ENCODE measurements around the gene AQP12B.
"Not testable (repeated sequence)": the region's sequence is repeated elsewhere in the genome, so short reads cannot be mapped to it uniquely, and the experiment has no call there.

The AQP12B gene

DNA sequence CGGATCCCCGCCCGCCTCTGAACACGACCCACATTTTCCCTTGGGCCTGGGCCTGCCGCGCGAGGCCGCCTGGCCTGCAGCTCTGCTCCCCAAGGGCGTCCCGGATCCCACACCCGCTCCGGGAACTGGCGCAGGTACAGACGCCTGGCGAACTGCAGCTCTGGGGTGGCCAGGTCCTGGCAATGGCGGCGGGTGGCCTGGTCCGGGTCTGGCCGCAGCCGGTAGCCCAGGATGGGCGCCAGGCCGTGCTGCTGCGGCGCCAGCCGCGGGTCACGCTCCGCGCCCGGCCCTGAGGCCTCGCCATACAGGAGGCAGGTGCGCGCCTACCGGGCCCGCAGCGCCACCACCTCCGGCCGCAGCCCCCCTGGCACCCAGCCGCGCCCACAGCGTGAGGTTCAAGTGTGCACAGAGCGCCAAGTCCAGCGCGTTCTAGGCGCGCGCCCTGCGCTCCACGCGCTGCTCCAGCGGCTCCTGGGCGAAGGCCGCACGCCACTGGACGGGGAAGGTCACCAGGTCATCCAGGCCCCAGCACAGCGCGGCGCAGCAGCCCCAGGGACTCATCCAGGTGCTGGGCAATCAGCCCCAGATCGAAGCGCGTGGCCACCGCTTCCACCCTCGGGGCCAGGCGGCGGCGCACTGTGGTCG, 18.5 kb upstream of the AQP12B start:
- DNase-seq, result no peak

DNA sequence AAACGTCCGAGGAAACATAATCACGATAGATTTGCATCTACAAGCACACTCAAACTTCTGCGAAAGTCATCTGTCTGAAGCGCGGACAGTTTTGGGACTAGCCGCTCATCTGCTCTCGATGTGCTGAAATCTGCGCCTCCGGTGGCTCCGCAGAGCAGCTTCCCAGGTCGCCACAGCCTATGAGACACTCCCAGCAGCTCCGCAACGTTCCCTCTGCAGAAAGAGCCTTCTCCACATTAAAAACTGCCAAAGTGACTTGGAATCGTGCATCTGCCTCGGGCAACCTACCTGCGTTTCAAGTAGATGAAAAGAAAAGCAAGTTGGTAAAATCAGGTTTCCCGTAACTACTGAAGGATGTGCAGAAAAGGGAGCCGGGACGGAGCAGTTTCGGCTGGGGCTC, 17.9 kb upstream of the AQP12B start:
- DNase-seq, result not testable (repeated sequence)

DNA sequence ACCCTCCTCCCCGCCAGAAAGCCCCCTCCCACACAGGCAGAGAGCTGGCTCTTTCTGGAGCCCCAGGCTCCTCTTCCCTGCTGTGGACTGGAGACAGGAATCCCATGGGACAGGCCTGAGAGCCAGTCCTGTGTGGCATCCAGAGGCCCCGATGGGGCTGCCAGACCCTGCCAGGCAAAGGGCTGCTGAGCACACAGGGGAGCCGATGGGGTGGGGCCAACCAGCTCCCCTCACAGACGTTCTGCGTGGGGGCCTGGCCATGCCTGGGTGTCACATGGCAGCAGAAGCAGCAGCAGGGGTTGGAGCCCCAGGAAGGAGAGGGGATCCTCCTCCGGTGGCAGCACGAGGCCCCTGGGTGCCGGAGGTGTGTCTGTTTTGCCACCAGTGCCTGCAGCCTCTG, 17.1 kb upstream of the AQP12B start:
- not testable (repeated sequence) for DNase-seq

DNA sequence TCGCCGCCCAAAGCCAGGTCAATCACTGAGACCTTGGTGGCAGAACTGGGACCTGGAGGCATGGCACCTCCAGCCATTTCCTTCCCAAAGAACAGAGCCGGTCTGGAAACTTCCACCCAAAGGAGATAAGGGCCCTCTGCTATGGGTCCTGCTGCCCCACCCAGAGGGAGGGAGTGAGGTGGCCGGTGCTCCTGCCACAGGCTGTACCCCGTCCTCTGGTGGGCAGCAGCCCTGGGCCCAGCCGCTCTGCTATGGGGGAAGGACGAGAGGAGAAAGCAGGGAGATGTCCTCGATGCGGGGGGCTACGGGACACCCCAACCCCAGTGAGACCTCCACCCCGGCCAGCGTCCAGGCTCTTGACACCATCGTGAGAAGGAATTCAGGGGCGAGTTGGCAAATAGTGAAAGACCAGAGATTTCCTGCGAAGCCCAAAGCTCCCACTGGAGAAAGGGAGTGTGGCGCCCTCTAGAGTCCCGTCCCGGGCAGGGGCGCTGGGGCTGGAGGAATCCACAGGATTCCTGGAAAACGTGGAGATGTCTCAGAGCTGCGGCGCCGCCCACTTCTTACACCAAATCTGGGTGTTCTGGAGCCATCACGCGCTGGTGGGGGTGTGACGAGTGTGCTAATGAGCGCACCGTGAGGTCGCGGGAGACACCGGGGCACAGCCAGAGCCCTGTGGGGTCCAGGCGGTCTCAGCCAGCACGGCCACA, 16.3 kb upstream of the AQP12B start:
- not testable (repeated sequence) for DNase-seq

DNA sequence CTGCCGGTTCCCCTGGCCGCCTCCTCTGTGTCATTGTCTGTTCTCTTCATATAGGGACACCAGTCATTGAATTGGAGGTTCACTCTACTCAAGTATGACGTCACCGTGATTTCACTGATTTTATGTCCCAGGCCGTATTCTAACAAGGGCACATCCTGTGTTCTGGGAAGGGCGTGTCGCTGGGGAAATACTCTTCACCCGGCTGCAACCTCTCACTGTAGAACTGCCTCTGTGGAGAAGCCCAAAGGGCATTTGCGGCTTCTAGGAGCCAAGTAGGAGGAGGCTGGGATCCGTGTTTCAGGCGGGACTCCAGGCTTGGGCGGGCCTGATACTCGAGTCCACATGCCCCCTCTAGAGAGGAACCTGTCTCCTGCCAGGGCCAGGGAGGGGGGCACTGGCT, 13.8 kb upstream of the AQP12B start:
- DNase-seq, result not testable (repeated sequence)

DNA sequence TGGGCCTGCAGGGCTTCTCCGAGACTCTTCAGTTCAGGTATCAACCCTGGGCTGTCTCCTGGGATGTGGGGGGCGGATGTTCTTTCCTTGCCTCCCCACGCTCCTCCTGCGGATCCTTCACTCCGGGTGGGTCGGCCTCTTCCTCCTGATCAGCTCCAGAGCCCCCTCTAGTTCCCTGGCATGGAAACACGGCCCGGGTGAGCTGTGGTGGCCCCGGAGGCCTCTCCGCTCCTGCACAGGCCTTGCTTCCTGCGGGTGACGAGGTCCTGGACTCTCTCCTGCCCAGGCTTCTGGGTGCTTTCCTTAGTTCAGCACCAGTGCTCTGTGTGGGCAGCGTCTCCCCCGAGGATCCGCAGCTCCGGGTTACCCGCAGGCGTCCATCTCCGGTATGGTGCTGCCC, 12.9 kb upstream of the AQP12B start:
- DNase-seq, result not testable (repeated sequence)

DNA sequence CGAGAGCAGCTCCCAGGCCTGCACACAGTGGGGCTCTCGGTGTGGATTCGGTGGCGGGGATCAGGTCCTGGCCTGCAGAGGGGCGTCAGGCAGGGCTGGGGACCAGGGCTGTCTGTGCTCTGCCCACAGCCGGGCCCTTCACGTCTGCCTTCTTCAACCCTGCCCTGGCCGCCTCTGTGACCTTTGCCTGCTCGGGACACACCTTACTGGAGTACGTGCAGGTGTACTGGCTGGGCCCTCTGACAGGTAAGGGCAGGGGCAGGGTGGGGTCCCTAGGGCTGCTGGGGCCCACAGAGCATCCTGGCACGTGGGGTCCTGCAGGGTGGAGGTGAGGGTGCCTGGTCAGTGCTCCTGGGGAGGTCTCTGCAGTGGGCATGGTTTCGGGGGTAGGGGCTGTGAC, 11.6 kb upstream of the AQP12B start:
- DNase-seq, result not testable (repeated sequence)

DNA sequence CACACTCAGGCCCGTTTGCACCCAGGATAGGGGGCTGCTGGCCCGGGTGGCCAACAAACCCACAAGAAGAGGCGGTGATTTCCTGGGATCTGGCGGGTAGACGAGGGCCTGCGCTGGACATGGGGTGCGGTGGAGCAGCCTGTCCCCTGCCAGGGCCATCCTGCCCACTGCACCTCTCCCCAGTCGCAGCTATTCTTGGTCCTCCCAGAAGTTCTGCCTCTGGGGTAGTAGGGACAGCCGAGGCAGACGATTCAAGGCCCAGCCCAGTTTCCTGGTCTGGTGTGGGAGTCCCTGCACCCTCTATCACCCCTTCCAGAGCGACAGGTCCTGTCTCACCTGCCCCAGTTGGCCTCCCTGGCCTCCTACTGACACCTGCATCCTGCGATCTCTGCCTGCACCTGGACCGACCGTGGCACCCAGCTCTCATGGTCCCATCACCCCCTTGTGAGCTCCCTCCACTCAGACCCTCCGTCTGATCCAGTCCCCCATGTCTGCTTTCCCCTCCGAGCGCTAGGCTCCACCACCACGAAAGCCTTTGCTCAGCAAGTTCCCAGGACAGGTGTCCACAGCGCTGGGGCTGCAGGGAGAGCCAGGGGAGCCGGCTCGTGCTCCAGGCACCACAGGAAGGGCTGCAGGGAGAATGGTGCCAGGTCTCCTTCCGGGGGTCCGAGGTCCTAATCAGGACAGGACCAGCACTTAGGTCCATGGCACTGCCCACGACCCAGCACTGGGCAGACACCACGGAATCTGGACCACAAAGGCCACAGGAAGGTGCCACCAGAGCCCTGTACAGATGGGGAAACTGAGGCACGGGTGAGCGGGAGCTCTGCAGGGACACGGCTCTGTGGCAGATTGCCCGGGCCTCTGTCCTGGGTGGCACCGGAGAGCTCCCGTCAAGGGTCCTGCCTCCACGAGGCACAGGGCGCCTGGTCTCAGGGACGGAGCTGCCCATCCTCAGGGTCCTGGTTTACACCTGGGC, 10.2 kb upstream of the AQP12B start:
- peak in 1 of 2 experiments; percentile 13 for DNase-seq

DNA sequence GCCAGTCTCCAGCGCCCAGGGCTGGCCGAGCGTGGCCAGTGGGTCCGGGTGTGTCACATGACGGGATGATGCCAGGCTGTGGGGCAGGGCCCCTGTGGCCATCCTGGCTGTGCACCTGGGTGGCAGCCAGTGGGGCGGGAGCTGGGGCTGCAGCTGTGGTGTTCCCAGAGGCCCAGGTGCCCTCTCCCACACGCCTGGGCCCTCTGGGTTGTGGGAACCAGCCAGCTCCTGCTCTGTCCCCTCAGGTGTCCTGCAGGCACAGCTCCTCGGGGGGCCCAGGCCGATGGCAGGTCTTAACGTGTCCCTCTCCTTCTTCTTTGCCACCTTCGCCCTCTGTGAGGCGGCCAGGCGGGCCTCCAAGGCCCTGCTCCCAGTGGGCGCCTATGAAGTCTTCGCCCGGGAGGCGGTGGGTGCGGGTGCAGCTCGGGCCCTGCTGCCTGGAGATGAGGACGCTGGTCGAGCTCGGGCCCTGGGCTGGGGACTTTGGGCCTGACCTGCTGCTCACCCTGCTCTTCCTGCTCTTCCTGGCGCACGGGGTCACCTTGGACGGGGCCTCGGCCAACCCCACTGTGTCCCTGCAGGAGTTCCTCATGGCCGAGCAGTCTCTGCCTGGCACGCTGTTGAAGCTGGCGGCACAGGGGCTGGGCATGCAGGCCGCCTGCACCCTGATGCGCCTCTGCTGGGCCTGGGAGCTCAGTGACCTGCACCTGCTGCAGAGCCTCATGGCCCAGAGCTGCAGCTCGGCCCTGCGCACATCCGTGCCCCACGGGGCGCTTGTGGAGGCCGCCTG, 9.1 kb upstream of the AQP12B start, which contains the start of gene AQP12A:
TSS of gene AQP12A (plus strand) at position 236 of the 790 bp plus-strand sequence. CDS start at position 284, 48 bp downstream.
- peak in 1 of 2 experiments; percentile 11 for DNase-seq

DNA sequence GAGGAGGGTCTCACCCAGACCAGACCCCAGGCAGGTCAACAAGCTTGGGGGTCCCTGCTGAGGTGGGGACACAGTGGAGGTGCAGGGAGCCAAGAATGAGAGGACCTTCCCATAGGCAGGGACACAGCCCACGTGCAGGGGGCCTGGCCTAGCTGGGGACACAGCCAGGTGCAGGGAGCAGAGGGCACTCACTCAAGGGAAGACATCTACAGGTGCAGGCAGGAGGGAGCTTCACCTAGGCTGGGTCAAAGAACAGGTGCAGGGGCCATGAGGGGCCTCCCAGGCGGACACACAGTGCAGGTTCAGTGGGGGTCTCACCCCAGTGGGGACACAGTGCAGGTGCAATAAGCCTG, 8.4 kb upstream of the AQP12B start:
- not testable (repeated sequence) for DNase-seq

DNA sequence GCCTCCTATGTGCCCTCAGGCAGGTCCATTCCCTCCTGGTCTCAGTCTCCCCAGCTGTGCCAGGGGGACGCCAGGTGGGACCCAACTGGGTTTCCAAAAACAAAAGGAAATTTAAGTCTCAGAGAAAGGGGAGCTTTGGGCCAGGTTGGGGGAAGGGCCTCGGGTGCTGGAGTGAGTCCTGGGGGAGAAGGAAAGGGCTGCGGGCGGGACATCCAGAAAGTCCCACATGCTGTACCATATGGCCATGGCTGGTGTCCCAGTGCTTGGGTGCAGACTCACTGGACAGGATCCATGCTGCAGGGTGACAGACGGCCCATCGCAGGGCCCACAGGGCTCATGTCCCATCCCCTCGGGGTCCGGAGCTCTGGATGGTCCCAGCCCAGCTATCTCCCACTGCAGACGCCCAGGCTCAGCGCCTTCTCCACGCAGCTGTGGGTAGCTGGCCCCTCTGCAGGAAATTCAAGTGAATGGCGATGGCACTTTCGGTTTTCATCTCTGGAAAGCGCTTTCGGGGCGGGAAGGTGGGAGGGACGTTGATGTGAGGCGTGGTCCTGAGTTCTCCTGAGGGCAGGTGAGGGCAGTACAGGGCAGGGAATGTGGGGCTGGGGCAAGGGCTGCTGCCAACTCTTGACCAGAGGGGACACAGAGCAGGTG, 7.9 kb upstream of the AQP12B start:
- peak in 1 of 2 experiments; percentile 13 for DNase-seq

DNA sequence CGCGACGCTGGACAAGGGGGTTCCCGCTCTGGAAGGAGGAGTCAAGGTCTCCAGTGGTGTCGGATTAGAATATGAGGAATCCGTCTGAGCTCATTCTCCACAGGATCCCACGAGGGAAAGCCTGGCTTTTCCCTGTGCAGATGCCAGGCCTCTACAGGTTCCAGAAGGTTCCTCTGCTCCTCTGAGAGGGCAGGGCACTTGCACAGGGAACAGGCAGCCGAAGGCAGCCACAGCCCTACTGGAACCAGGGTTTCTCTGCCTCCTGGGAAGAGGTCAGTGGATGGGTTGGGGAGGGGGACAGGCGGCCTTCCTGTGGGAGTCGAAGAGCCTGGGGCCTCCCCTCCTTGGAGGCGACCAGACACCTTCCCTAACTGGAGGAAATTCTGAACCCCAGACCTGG, 7.3 kb upstream of the AQP12B start:
- DNase-seq, result peak in 1 of 2 experiments; percentile 11

DNA sequence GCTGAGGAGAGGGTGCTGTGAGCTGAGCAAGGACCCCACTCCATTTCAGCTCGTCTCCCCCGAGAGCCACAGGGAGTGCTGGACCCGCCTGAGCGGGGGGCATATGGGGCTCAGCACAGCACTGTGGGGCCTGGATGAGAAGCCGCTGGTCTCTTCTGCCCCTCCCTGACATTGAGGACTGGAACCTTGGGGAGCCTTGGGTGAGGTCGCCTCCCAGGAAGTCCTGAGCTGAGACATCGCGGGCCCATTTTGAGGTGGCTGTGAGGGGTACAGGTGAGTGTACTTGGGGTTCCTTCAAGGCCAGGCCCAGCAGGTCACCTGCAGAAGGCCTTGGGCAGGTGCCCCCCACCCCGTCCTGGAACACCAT, 5.9 kb upstream of the AQP12B start:
- no peak for DNase-seq

DNA sequence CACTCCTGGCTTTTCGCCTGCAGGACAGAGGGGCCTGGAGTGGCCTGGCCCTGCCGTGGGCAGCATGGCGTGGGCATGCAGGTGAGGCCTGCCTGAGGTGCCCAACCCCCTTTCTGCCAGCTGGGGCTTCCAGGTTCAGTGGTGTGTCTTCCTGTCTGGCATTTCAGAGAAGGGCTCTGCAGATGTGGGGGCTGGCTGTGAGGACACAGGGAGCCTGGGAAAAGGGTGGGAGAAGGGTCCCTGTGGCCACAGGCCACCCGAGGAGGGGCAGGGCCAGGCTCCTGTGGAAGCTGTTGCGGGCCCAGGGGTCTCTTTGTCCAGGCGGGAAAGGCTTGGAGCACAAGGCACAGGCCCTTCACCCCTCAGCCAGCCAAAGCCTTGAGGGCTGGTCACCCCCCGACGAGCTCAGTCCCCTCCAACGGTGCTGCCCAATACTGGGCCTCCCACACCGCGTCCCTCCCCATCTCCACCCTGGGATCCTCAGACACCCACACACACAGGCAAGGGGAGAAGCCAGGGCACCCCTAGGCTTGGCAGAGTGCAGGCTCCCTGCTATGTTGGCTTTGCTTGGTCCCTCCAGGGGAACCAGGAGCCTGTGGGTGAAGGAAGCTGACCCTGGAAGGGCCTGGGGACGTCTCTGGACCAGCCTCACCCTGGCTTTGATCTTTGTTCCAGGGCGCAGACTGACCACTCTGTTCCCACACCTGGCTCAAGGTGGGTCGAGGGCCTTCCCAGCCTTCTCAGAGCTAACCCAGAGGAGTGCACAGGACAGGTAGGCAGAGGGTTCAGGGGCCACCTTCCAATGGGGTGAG, 5.3 kb upstream of the AQP12B start:
- DNase-seq, result no peak

DNA sequence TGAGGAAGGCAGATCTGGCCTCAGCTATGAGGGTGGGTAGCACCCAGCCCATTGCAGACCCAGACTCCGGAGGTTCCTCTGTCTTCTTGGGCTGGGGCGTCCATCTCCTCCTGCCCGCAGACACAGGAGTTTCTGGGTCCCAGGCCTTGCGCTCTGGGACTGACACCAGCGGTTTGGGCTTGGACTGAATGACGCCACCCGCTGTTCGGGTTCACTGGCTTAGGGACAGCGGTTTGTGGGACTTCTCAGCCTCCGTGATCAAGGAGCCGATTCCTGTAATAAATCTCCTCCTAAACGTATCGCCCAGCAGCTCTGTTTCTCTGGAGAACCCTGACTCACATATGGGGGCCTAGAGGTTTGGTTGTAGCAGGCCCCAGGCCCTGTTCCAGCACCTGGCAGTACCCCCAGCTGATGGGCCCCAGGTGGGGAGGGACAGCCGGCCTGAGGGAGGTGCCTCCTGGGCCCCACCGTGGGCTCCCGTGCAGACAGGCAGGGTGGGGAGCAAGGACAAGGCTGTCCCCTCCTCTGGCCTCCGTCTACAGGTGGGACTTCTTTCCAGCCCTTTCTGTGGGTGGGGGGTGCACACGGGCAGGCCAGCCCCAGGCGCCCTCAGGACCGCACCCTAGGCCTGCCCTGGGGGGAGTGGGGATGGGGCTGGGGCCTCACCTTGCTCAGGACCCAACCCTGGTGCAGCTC, 4.5 kb upstream of the AQP12B start:
- DNase-seq, result no peak

DNA sequence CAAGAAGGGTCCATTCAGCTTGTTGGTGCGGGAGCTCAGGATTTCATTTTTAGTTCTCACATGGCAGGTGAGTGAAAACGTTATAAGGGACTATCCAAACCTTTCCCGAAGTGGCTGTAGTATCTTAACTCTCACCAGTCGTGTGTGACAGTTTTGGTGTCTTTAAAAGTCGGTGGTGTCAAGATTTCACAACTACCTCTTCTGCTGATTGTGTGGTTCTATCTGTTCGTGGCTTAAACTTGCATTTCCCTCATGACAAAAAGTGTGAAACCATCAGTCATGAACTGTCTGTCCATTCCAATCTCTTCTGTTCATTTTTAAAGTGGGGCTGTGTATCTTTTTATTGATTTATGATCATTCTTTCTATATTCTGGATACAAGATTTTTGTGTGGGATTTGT, 3.8 kb upstream of the AQP12B start:
- no peak for DNase-seq

DNA sequence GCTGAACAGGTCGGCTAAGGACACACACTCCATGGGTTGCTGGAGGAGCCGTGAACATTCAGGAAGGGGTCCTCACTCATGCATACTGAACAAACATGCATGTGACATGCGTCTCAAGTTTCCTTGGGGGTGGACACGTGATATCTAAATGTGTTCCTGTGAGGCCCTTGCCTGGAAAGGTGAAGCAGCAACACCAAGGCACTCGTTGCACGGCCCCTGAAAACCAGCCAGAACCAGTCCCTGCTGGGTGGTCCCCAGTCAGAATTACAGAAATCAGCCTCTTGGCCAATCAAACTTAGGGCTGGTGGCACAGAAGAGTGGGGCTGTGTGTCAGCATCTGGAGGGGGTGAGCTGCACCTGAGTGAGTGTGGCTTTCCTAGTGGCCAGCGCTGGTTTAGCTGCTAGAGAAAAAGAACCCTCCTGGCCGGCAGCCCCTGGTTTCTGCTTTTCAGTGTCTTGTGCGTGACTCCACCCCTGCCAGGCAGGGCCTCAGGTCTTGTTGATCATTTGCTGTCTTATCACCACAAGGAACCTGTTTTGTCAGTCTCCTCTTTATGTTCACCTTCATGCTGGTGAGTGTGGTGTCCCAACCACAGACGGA, 3.2 kb upstream of the AQP12B start:
- no peak for DNase-seq

DNA sequence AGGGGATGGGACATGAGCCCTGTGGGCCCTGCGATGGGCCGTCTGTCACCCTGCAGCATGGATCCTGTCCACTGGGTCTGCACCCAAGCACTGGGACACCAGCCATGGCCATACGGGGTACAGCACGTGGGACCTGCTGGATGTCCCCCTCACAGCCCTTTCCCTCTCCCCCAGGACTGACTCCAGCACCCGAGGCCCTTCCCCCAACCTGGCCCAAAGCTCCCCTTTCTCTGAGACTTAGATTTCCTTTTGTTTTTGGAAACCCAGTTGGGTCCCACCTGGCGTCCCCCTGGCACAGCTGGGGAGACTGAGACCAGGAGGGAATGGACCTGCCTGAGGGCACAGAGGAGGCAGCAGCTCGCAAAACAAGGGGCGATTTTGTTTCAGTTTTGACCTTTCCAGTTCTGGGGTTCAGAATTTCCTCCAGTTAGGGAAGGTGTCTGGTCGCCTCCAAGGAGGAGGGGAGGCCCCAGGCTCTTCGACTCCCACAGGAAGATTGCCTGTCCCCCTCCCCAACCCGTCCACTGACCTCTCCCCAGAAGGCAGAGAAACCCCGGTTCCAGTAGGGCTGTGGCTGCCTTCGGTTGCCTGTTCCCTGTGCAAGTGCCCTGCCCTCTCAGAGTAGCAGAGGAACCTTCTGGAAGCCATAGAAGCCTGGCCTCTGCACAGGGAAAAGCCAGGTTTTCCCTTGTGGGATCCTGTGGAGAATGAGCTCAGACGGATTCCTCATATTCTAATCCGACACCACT, 1.5 kb upstream of the AQP12B start:
- not testable (repeated sequence) for DNase-seq

DNA sequence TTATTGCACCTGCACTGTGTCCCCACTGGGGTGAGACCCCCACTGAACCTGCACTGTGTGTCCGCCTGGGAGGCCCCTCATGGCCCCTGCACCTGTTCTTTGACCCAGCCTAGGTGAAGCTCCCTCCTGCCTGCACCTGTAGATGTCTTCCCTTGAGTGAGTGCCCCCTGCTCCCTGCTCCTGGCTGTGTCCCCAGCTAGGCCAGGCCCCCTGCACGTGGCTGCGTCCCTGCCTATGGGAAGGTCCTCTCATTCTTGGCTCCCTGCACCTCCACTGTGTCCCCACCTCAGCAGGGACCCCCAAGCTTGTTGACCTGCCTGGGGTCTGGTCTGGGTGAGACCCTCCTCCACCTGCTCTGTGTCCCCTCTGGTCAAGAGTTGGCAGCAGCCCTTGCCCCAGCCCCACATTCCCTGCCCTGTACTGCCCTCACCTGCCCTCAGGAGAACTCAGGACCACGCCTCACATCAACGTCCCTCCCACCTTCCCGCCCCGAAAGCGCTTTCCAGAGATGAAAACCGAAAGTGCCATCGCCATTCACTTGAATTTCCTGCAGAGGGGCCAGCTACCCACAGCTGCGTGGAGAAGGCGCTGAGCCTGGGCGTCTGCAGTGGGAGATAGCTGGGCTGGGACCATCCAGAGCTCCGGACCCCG, 769 bp upstream of the AQP12B start:
- not testable (repeated sequence) for DNase-seq
